Loucy (cell line): ENCODE measurements around the gene THBD.

Experiments
- H2AFZ ChIP-seq: fragments of 200-600 bp; sonication (generic); 2 replicates; pipeline ENCODE4 v1.6.0; 2016; ENCODE audit warnings: antibody characterized with exemption, mild to moderate bottlenecking, low read length, moderate library complexity
- H3F3A ChIP-seq: fragments of 200-600 bp; 2 replicates; pipeline ENCODE4 v1.6.0; 2016; ENCODE audit warnings: antibody characterized with exemption, low read depth, mild to moderate bottlenecking
- H3K27me3 ChIP-seq: fragments of 200-600 bp; sonication (generic); 2 replicates; pipeline ENCODE4 v1.6.1; 2014; ENCODE audit warnings: low read length, mild to moderate bottlenecking; ENCODE audit not compliant: insufficient read depth, poor library complexity, severe bottlenecking
- H3K36me3 ChIP-seq: fragments of 200-600 bp; sonication (generic); 2 replicates; pipeline ENCODE4 v1.6.1; 2016; ENCODE audit warnings: low read length; ENCODE audit not compliant: insufficient read depth
- H3K4me1 ChIP-seq: fragments of 200-600 bp; sonication (generic); 2 replicates; pipeline ENCODE4 v1.5.1; 2014; ENCODE audit warnings: low read length, mild to moderate bottlenecking; ENCODE audit not compliant: insufficient read depth, poor library complexity, severe bottlenecking
- H3K4me2 ChIP-seq: fragments of 200-600 bp; sonication (generic); 2 replicates; pipeline ENCODE4 v1.6.0; 2014; ENCODE audit warnings: antibody characterized with exemption, low read length, low read depth, mild to moderate bottlenecking; ENCODE audit not compliant: poor library complexity, severe bottlenecking
- H3K4me3 ChIP-seq: fragments of 200-600 bp; sonication (generic); 2 replicates; pipeline ENCODE4 v1.5.1; 2014; ENCODE audit warnings: low read length, mild to moderate bottlenecking, mixed read lengths; ENCODE audit not compliant: poor library complexity, severe bottlenecking
- H3K79me2 ChIP-seq: fragments of 200-600 bp; sonication (generic); 2 replicates; pipeline ENCODE4 v1.6.1; 2014; ENCODE audit warnings: low read length; ENCODE audit not compliant: insufficient read depth
- H3K9ac ChIP-seq: fragments of 200-600 bp; sonication (generic); 2 replicates; pipeline ENCODE4 v1.6.0; 2014; ENCODE audit warnings: mild to moderate bottlenecking, low read depth, low read length, moderate library complexity; ENCODE audit not compliant: poor library complexity, severe bottlenecking
- H3K9me2 ChIP-seq: fragments of 200-600 bp; sonication (generic); replicated peaks from 2 replicates; pipeline ENCODE4 v1.6.1; 2016; ENCODE audit warnings: low read depth, low read length, mixed read lengths
- H3K9me3 ChIP-seq: fragments of 200-600 bp; sonication (generic); 2 replicates; pipeline ENCODE4 v1.6.1; 2014; ENCODE audit warnings: mild to moderate bottlenecking, antibody characterized with exemption, low read length, low read depth; ENCODE audit not compliant: insufficient read depth
- H4K20me1 ChIP-seq: fragments of 200-600 bp; sonication (generic); 2 replicates; pipeline ENCODE4 v1.6.0; 2014; ENCODE audit warnings: antibody characterized with exemption, low read length, mild to moderate bottlenecking; ENCODE audit not compliant: insufficient read depth, poor library complexity, severe bottlenecking
- CTCF ChIP-seq: fragments of 200-600 bp; sonication (generic); conservative IDR thresholded peaks from 2 replicates; pipeline ENCODE4 v1.5.1; 2014; ENCODE audit warnings: mild to moderate bottlenecking, antibody characterized with exemption, low read length
- EZH2phosphoT487 ChIP-seq: fragments of 200-600 bp; IDR thresholded peaks from 2 replicates; pipeline ENCODE4 v1.6.1; 2018; ENCODE audit warnings: antibody characterized with exemption, mild to moderate bottlenecking, moderate library complexity, borderline replicate concordance

THBD gene

DNA sequence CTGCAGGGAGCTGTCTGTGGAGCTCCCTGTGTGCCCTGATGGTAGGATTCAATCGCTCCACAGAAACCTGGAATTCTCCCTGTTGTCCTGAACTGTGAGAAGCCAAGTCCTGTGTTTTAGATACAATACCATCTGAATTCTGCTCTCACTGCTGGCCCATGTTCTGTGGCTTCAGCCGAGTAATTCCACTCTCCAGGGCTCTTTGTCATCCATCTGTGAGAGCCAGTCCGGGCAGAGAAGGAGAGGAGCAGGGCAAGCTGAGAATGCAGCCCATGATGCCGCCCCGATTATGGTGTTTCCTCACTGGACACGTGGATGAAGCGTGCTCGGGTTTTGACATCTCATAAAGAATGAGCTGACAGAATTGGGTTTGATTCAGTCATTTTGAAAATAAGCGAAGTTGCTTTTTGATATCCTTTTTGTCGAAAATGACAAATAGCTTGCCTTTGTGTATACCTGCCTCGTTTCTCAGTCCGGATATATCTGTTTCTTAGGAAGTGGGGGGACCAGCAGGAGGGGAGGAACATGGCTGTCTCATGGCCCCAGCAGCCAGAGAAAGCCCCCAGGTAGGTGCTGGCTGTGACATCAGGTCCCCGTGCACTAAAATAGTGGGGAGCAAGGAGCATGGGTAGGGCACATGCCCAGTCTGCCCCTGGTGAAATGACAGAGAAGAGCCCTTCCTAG, 44.9 kb upstream of the THBD start:
- Histone ChIP-seq H3F3A (no peaks in the 10 kb centered on the region), H3K36me3 (no peaks in the 10 kb centered on the region), H3K4me1 (no peaks in the 10 kb centered on the region), H3K9ac (no peak overlapping the region), H3K4me3 (no peak overlapping the region), H3K9me3 (no peaks in the 10 kb centered on the region), H4K20me1 (no peaks in the 10 kb centered on the region), H3K27me3 (no peaks in the 10 kb centered on the region), H3K4me2 (no peak overlapping the region), H3K9me2 (no peaks in the 10 kb centered on the region), H3K79me2 (no peaks in the 10 kb centered on the region), H2AFZ (no peak overlapping the region)
- TF ChIP-seq EZH2phosphoT487 (no peak), CTCF (no peak)

DNA sequence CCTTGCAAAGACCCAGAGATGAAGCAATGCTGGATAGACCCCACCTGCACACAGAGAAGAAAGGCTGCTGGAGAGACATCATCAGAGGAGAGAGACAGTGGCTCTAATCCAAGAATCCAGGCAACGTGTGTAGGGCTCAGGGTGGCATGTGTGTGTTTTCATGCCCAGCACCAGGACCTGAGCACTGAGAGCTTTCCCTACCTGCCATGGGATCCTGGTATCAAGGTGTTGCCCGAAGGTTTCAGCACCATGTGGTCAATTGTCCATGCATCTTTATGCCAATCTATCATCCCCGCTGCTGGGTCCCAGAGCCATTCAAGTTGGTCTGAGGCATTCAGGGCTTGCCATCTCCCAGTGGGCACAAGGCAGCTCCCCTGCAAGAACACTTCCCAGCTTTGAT, 44.1 kb upstream of the THBD start:
- Histone ChIP-seq H3K9me3 (no peaks in the 10 kb centered on the region), H3K4me1 (no peaks in the 10 kb centered on the region), H3K4me2 (no peak overlapping the region), H3K36me3 (no peaks in the 10 kb centered on the region), H3F3A (no peaks in the 10 kb centered on the region), H3K4me3 (no peak overlapping the region), H3K27me3 (no peaks in the 10 kb centered on the region), H3K9ac (no peak overlapping the region), H4K20me1 (no peaks in the 10 kb centered on the region), H3K9me2 (no peaks in the 10 kb centered on the region), H2AFZ (no peak overlapping the region), H3K79me2 (no peaks in the 10 kb centered on the region)
- no peak for TF ChIP-seq CTCF
- no peak for TF ChIP-seq EZH2phosphoT487

- Histone ChIP-seq H3K4me2 (no peak overlapping the region), H3K4me1 (peaks cover 4% of the 10 kb centered on the region), H2AFZ (no peak overlapping the region), H3F3A (no peaks in the 10 kb centered on the region), H3K9ac (no peak overlapping the region), H3K79me2 (peaks cover 1% of the 10 kb centered on the region; the same call in 1 of the 2 replicates), H3K9me3 (no peaks in the 10 kb centered on the region), H3K27me3 (no peaks in the 10 kb centered on the region), H3K9me2 (no peaks in the 10 kb centered on the region), H3K4me3 (no peak overlapping the region), H4K20me1 (no peaks in the 10 kb centered on the region), H3K36me3 (no peaks in the 10 kb centered on the region)
- TF ChIP-seq CTCF (no peak), EZH2phosphoT487 (no peak)
These were observed 43.5 kb upstream of the THBD start for GRCh38 chr20:23092861-23093495.
